K562 (cell line): ENCODE data around the gene DNALI1. TPM values are rescaled to one million over a fixed set of nuclear protein-coding genes. Genes with fewer than 3 reads are reported as not detected.

Experiments used
- ARID4B ChIP-seq: sonication (generic); formaldehyde crosslinking; IDR thresholded peaks from 2 replicates; pipeline ENCODE4 v1.8.0; 2022; ENCODE audit warnings: mild to moderate bottlenecking, missing genetic modification reagents
- ETS1 ChIP-seq: conservative IDR thresholded peaks from 2 replicates; pipeline ENCODE4 v1.6.1; 2011; ENCODE audit warnings: low read depth, mild to moderate bottlenecking, low read length; ENCODE audit not compliant: control insufficient read depth
- LCOR ChIP-seq: sonication (generic); formaldehyde crosslinking; IDR thresholded peaks from 2 replicates; pipeline ENCODE4 v1.8.0; 2022; ENCODE audit warnings: mild to moderate bottlenecking, missing genetic modification reagents
- NFATC3 ChIP-seq: fragments of 450-650 bp; IDR thresholded peaks from 2 replicates; pipeline ENCODE4 v1.6.1; 2017; ENCODE audit warnings: mild to moderate bottlenecking
- POLR2B ChIP-seq: fragments of 450-650 bp; IDR thresholded peaks from 2 replicates; pipeline ENCODE4 v1.6.1; 2018; ENCODE audit warnings: low read depth; ENCODE audit not compliant: partially characterized antibody
- ZBTB2 ChIP-seq: fragments of 450-650 bp; IDR thresholded peaks from 2 replicates; pipeline ENCODE4 v1.6.1; 2016; ENCODE audit warnings: antibody characterized with exemption
- ZBTB40 ChIP-seq, 2 experiments: fragments of 450-650 bp in 1 of 2; sonication (generic) in 1 of 2; formaldehyde crosslinking in 1 of 2; IDR thresholded peaks; 2 replicates each; pipeline versions ENCODE4 v1.7.1 to v1.9.0; 2016 to 2022; ENCODE audit warnings: inconsistent platforms in 1 of 2, mild to moderate bottlenecking in 1 of 2, missing genetic modification reagents in 1 of 2
- ZNF174 ChIP-seq: fragments of 250-450 bp; sonication (Bioruptor Pico); IDR thresholded peaks from 2 replicates; pipeline ENCODE4 v1.4.0; 2020; ENCODE audit warnings: mild to moderate bottlenecking
- ZNF584 ChIP-seq: fragments of 200-800 bp; sonication (Bioruptor generic); IDR thresholded peaks from 2 replicates; pipeline ENCODE4 v1.6.1; 2016; ENCODE audit warnings: low read depth, mild to moderate bottlenecking, missing genetic modification characterization, missing compliant biosample characterization
- polyA plus RNA-seq, 8 experiments: library from polyadenylated mRNA; depleted of rRNA in 4 of 8; stranded (reverse) in 5 of 8; unstranded in 3 of 8; fragments of >200 nt; fragmentation: Nextera tagmentation in 2 of 8; fragmentation: Illumina TruSeq in 1 of 8; extraction: Ambion mirVana in 2 of 8; extraction: Trizol in 1 of 8; gene quantifications; 2 replicates each; pipeline versions ENCODE4 v1.2.1 to v1.2.3, GENCODE V29; 2011 to 2014; ENCODE audit warnings: inconsistent platforms in 1 of 8, missing spikeins in 1 of 8
- total RNA-seq, 7 experiments: library from RNA; depleted of rRNA in 6 of 7; stranded (reverse); fragments of >200 nt in 6 of 7; fragmentation: Illumina TruSeq in 2 of 7; extraction: Trizol in 2 of 7; gene quantifications; 2 replicates each; pipeline versions ENCODE4 v1.2.1 to v1.2.3, GENCODE V29; 2011 to 2021; ENCODE audit warnings: low replicate concordance in 1 of 7

Gene DNALI1
- total and polyA plus RNA-seq, 9 of the 15 experiments (the other 6 are each of a cell fraction or from before 2014, with no cell fraction given): 0.87 to 5.6 (median 1.2) TPM

- TF ChIP-seq NFATC3 (no peak; the same call in 1 of the 2 replicates), ZNF584 (CRISPR knock-in tag) (peak; percentile 72), ZNF174 (no peak), ZBTB2 (no peak), ETS1 (peak; percentile 73), ZBTB40 (IDR thresholded peaks at IDR 0.05) (peak; percentile 99), ZBTB40 (CRISPR knock-in tag; IDR thresholded peaks at IDR 0.05) (no peak), LCOR (peak; percentile 89), ARID4B (CRISPR knock-in tag) (peak; percentile 71; the same call in 1 of the 2 replicates), POLR2B (peak; percentile 92)
These were observed 2.6 kb upstream of the DNALI1 start, which contains the start of gene SNIP1 (continued) for GRCh38 chr1:37553927-37554808.
